Endothelial cell of umbilical vein (primary cell): Measurements from ENCODE around the gene ALDH1A2. TPM values are rescaled to one million over a fixed set of nuclear protein-coding genes. Genes with fewer than 3 reads are reported as not detected.

ENCODE experiments used
- BruUV-seq: library from RNA; stranded (reverse); fragments of 400-500 nt; replicated peaks from 2 replicates; lab custom pipeline; 2021; lab: Mats Ljungman, UMichigan
- CTCF ChIA-PET: fragments of 300-600, 350-600 bp; sonication (Branson Sonifier 250); formaldehyde crosslinking; loops from one replicate; lab custom pipeline; 2021; ENCODE audit warnings: antibody characterized with exemption, inconsistent platforms; lab: Charles Lee
- POLR2A ChIA-PET: fragments of 300-600, 350-600 bp; sonication (Branson Sonifier 250); formaldehyde crosslinking; loops from one replicate; lab custom pipeline; 2021; ENCODE audit warnings: antibody characterized with exemption, inconsistent platforms; lab: Charles Lee
- DNase-seq: peaks from one replicate; pipeline ENCODE4 v3.0.0-alpha.2; 2011; ENCODE audit warnings: low read depth, low spot score
- FAIRE-seq: peaks from 2 replicates; lab custom pipeline; 2011; peaks lifted over from hg19 to GRCh38; lab: Jason Lieb, UNC
- H2AFZ ChIP-seq: 2 replicates; pipeline ENCODE4 v1.6.0; 2012; ENCODE audit warnings: low read depth, low read length, control low read depth, inconsistent platforms
- H3K27ac ChIP-seq: 2 replicates; pipeline ENCODE4 v1.5.1; 2011; ENCODE audit warnings: low read depth, mild to moderate bottlenecking, control low read depth, low read length, moderate library complexity; ENCODE audit not compliant: insufficient read depth
- H3K27me3 ChIP-seq, 2 experiments: 2 replicates each; pipeline versions ENCODE4 v1.6.0 to v1.6.1; 2011; ENCODE audit warnings: low read length in 2 of 2, mixed read lengths in 1 of 2; ENCODE audit not compliant: control insufficient read depth in 2 of 2, insufficient read depth in 2 of 2
- H3K36me3 ChIP-seq, 2 experiments: 2 replicates in 1 of 2; 3 replicates in 1 of 2; pipeline ENCODE4 v1.5.1; 2011; ENCODE audit warnings: low read length in 2 of 2, mild to moderate bottlenecking in 1 of 2, moderate library complexity in 1 of 2; ENCODE audit not compliant: control insufficient read depth in 2 of 2, insufficient read depth in 2 of 2; ENCODE audit errors: extremely low read depth in 1 of 2
- H3K4me1 ChIP-seq: 3 replicates; pipeline ENCODE4 v1.5.1; 2011; ENCODE audit warnings: mild to moderate bottlenecking, low read length; ENCODE audit not compliant: control insufficient read depth, insufficient read depth; ENCODE audit errors: extremely low read depth
- H3K4me2 ChIP-seq: 2 replicates; pipeline ENCODE4 v1.6.1; 2011; ENCODE audit warnings: low read length, control low read depth, mixed read lengths; ENCODE audit not compliant: insufficient read depth
- H3K4me3 ChIP-seq, 3 experiments: fragments of 200-600 bp in 1 of 3; sonication (generic), shearing (Covaris generic) in 1 of 3; replicated peaks in 1 of 3; 2 replicates each; pipeline ENCODE4 v1.5.1; 2011 to 2016; ENCODE audit warnings: control low read depth in 3 of 3, low read length in 3 of 3, mild to moderate bottlenecking in 2 of 3, inconsistent platforms in 1 of 3, low read depth in 1 of 3, moderate library complexity in 1 of 3; ENCODE audit not compliant: insufficient read depth in 1 of 3
- H3K79me2 ChIP-seq: 2 replicates; pipeline ENCODE4 v1.6.0; 2012; ENCODE audit warnings: low read length, inconsistent platforms; ENCODE audit not compliant: control insufficient read depth, insufficient read depth
- H3K9ac ChIP-seq: replicated peaks from 2 replicates; pipeline ENCODE3; 2011; ENCODE audit warnings: low read length, control low read depth; ENCODE audit not compliant: insufficient read depth; ENCODE audit errors: extremely low read depth
- H3K9me1 ChIP-seq: replicated peaks from 3 replicates; pipeline ENCODE4 v1.6.0; 2011; ENCODE audit warnings: mild to moderate bottlenecking, low read length; ENCODE audit not compliant: control insufficient read depth, insufficient read depth; ENCODE audit errors: extremely low read depth
- H3K9me3 ChIP-seq: replicated peaks from 2 replicates; pipeline ENCODE4 v1.5.1; 2012; ENCODE audit warnings: low read length, inconsistent platforms; ENCODE audit not compliant: control insufficient read depth, insufficient read depth
- H4K20me1 ChIP-seq: replicated peaks from 2 replicates; pipeline ENCODE3; 2011; ENCODE audit warnings: mild to moderate bottlenecking, low read length; ENCODE audit not compliant: control insufficient read depth, insufficient read depth; ENCODE audit errors: extremely low read depth
- CTCF ChIP-seq, 2 donors: IDR thresholded peaks; 1 replicate in 1 of 2; 2 replicates in 1 of 2; pipeline ENCODE4 v1.5.1; 2011; ENCODE audit warnings: low read length in 2 of 2, mild to moderate bottlenecking in 2 of 2, moderate library complexity in 2 of 2, control low read depth in 1 of 2, inconsistent platforms in 1 of 2, low read depth in 1 of 2; ENCODE audit not compliant: insufficient read depth in 1 of 2; ENCODE audit errors: extremely low read depth in 1 of 2
- EZH2 ChIP-seq: IDR thresholded peaks from 2 replicates; pipeline ENCODE4 v1.6.1; 2012; ENCODE audit warnings: borderline replicate concordance, low read depth, mild to moderate bottlenecking, moderate library complexity, low read length, inconsistent platforms; ENCODE audit not compliant: severe bottlenecking
- FOS ChIP-seq: IDR thresholded peaks from 2 replicates; pipeline ENCODE4 v1.6.1; 2011; ENCODE audit warnings: mild to moderate bottlenecking, low read length, moderate library complexity, borderline replicate concordance; ENCODE audit not compliant: insufficient read depth
- GATA2 ChIP-seq: IDR thresholded peaks from 2 replicates; pipeline ENCODE4 v1.7.0; 2011; ENCODE audit warnings: low read depth, mild to moderate bottlenecking, moderate library complexity, mixed read lengths, low read length; ENCODE audit not compliant: insufficient read length, insufficient read depth
- JUN ChIP-seq: IDR thresholded peaks from 2 replicates; pipeline ENCODE4 v1.6.1; 2011; ENCODE audit warnings: borderline replicate concordance, low read depth; ENCODE audit not compliant: insufficient read length, insufficient read depth
- MYC ChIP-seq: IDR thresholded peaks from one replicate; pipeline ENCODE4 v1.6.1; 2011; ENCODE audit warnings: mild to moderate bottlenecking, low read depth, low read length
- POLR2A ChIP-seq: IDR thresholded peaks from 2 replicates; pipeline ENCODE4 v1.6.1; 2012; ENCODE audit warnings: low read depth, mild to moderate bottlenecking, control low read depth, low read length
- POLR2AphosphoS5 ChIP-seq: IDR thresholded peaks from 2 replicates; pipeline ENCODE4 v1.6.1; 2012; ENCODE audit warnings: low read depth, mild to moderate bottlenecking, control low read depth, low read length, moderate library complexity; ENCODE audit not compliant: insufficient read depth
- dilution Hi-C: fragments of 300-500 bp; cut with MboI; formaldehyde crosslinking; loops from one replicate; pipeline ENCODE4 v1.15.0; 2019; ENCODE audit warnings: low sequenced_read_pairs; ENCODE audit not compliant: extremely low pct_ligation_motif_present
- intact Hi-C: fragments of 100-400 bp; cut with micrococcal nuclease; formaldehyde crosslinking; loops from one replicate; pipeline ENCODE4 v1.10.0; 2022
- polyA plus RNA-seq, 4 experiments: library from polyadenylated mRNA; depleted of rRNA in 3 of 4; stranded (reverse) in 3 of 4; unstranded in 1 of 4; fragments of >200 nt; gene quantifications; 2 replicates each; pipeline versions ENCODE4 v1.2.1 to v1.2.3, GENCODE V29; 2011 to 2012; ENCODE audit warnings: missing spikeins in 1 of 4
- total RNA-seq: library from RNA; stranded (reverse); gene quantifications from 2 replicates; pipeline ENCODE4 v1.2.3, GENCODE V29; 2021
- TF ChIP-seq, protein P1 (sequence below): IDR thresholded peaks from 2 replicates; pipeline ENCODE4 v1.6.1; 2011; ENCODE audit not compliant: insufficient read depth, insufficient read length

ALDH1A2 gene
- total and polyA plus RNA-seq, 2 donors (not counting 3 experiments of a cell fraction or from before 2014, with no cell fraction given) = 16.3 to 34.9 TPM

DNA sequence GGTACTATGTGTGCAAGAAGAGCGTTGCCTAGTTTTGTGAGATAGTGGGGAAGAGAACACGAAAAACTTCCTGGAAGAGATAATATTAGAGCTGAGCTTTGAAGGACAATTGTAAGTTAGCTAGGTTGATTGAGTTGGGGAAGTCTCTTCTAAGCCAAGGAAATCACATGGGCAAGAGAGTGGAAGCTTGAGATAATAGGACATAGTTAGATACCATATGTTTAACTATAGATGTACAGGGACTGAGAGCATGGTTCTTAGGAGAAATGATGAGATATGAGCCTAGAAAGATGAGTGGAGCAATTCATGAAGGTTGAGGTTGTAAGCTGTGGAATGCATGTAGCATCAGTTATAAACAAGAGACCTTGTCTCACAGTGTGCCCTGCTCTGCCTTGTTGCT is 42.6 kb upstream of the ALDH1A2 start:
- ChIA-PET CTCF (interaction anchor here (2.1 kb wide), 1 partner anchor 357 kb away, joined by 5 read pairs; no protein-coding TSS in a partner anchor), POLR2A (no interaction called here)
- dilution Hi-C loops (no loop called here), intact Hi-C loops (no loop called here)
- Histone ChIP-seq H3K9ac (no peak overlapping the region), H3K79me2 (no peaks in the 10 kb centered on the region), H3K9me1 (no peaks in the 10 kb centered on the region), H3K9me3 (no peaks in the 10 kb centered on the region), H3K4me3 (no peak overlapping the region), H3K4me2 (no peak overlapping the region), H3K4me1 (no peaks in the 10 kb centered on the region), H2AFZ (no peak overlapping the region), H3K27me3 (peaks cover 12 to 16% of the 10 kb centered on the region in 2 experiments), H3K36me3 (no peaks in the 10 kb centered on the region), H4K20me1 (no peaks in the 10 kb centered on the region), H3K27ac (no peak overlapping the region)
- BruUV-seq = no TSS peak
- TF ChIP-seq EZH2 (no peak), POLR2AphosphoS5 (no peak), FOS (no peak), JUN (no peak), MYC (no peak), GATA2 (no peak), POLR2A (no peak)
- TF ChIP-seq, protein P1, sequence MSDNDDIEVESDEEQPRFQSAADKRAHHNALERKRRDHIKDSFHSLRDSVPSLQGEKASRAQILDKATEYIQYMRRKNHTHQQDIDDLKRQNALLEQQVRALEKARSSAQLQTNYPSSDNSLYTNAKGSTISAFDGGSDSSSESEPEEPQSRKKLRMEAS = no peak
- DNase-seq (no peak), FAIRE-seq (no peak)

DNA sequence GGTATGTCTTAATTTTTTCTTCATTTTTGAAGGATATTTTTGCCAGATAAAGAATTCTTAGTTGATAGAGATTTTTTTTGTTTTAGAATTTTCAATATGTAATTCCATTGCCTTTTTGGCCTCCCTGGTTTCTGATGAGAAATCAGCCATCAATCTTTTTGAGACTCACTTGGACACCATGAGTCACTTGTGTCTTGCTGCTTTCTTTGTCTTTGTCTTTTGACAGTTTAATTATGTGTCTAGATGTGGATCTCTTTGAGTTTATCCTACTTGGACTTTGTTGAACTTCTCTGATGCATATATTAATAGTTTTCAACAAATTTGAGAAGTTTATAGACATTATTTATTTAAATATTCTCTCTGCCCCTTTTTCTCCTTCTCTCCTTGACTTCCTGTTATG is 38.0 kb upstream of the ALDH1A2 start:
- Histone ChIP-seq H3K36me3 (no peaks in the 10 kb centered on the region), H3K27me3 (peaks cover 5 to 10% of the 10 kb centered on the region in 2 experiments), H3K27ac (no peak overlapping the region), H3K4me3 (no peak overlapping the region), H3K4me1 (no peaks in the 10 kb centered on the region), H3K9me3 (no peaks in the 10 kb centered on the region), H4K20me1 (no peaks in the 10 kb centered on the region), H2AFZ (no peak overlapping the region), H3K9ac (no peak overlapping the region), H3K79me2 (no peaks in the 10 kb centered on the region), H3K9me1 (no peaks in the 10 kb centered on the region), H3K4me2 (no peak overlapping the region)
- DNase-seq (no peak), FAIRE-seq (no peak)
- ChIA-PET POLR2A (no interaction called here), CTCF (no interaction called here)
- intact Hi-C loops (no loop called here), dilution Hi-C loops (no loop called here)
- no TSS peak for BruUV-seq
- no peak for TF ChIP-seq MYC
- no peak for TF ChIP-seq GATA2
- TF ChIP-seq FOS = no peak
- TF ChIP-seq POLR2AphosphoS5 = no peak
- no peak for TF ChIP-seq EZH2
- TF ChIP-seq CTCF (IDR thresholded peaks at IDR 0.05; ENCODE audit: extremely low read depth in 1 of 2, insufficient read depth in 1 of 2, low read depth in 1 of 2, low read length in 2 of 2) = no peak
- TF ChIP-seq, protein P1 = no peak
- no peak for TF ChIP-seq POLR2A
- TF ChIP-seq JUN = no peak
